HepG2 (cell line): Measurements from ENCODE around the gene SEMA3F. TPM values are rescaled to one million over a fixed set of nuclear protein-coding genes. Genes with fewer than 3 reads are reported as not detected.
A peak's percentile ranks its signal among the peaks of the same experiment; 100 is the strongest.

Source experiments
- ATAC-seq: fragments of 200-7000 bp; cut with Tn5 transposase; 3 replicates; pipeline ENCODE4 v1.9.1; 2020; ENCODE audit warnings: mild to moderate bottlenecking, moderate library complexity
- BruUV-seq: library from RNA; stranded (reverse); fragments of 400-500 nt; replicated peaks from 2 replicates; lab custom pipeline; 2021; lab: Mats Ljungman, UMichigan
- CTCF ChIA-PET: fragments of 300-600 bp; formaldehyde crosslinking; extraction: SDS; loops from one replicate; lab custom pipeline; 2021; ENCODE audit warnings: low total read pairs, inconsistent platforms, low intra/inter-chr PET ratio; lab: Yijun Ruan, JAX
- POLR2A ChIA-PET: fragments of 350-600 bp; sonication (Branson Sonifier 250); formaldehyde crosslinking; loops from one replicate; lab custom pipeline; 2020; ENCODE audit warnings: antibody characterized with exemption, inconsistent platforms; lab: Yijun Ruan, JAX
- DNase-seq: peaks from one replicate; pipeline ENCODE4 v3.0.0-alpha.2; 2015; ENCODE audit warnings: low spot score
- FAIRE-seq: peaks from 3 replicates; lab custom pipeline; 2011; peaks lifted over from hg19 to GRCh38; lab: Jason Lieb, UNC
- H2AFZ ChIP-seq: one replicate; pipeline ENCODE4 v1.6.1; 2011; ENCODE audit warnings: low read length, inconsistent platforms
- H3K27ac ChIP-seq: fragments of 300-600 bp; 3 replicates; pipeline ENCODE4 v1.8.0; 2011; ENCODE audit warnings: mixed run types, mild to moderate bottlenecking, mixed read lengths, low read length, inconsistent platforms; ENCODE audit not compliant: insufficient read depth; ENCODE audit errors: extremely low read length
- H3K27me3 ChIP-seq, 2 experiments: fragments of 200-600 bp in 1 of 2; 2 replicates in 1 of 2; 3 replicates in 1 of 2; pipeline versions ENCODE4 v1.6.0 to v1.8.0; 2011; ENCODE audit warnings: low read length in 2 of 2, mild to moderate bottlenecking in 2 of 2, moderate library complexity in 2 of 2, inconsistent platforms in 1 of 2; ENCODE audit not compliant: insufficient read depth in 2 of 2, control insufficient read depth in 1 of 2
- H3K36me3 ChIP-seq, 2 experiments: fragments of 200-600 bp in 1 of 2; replicated peaks in 1 of 2; 2 replicates in 1 of 2; 3 replicates in 1 of 2; pipeline versions ENCODE4 v1.5.1 to v1.8.0; 2011; ENCODE audit warnings: low read length in 2 of 2, inconsistent platforms in 1 of 2; ENCODE audit not compliant: insufficient read depth in 2 of 2, control insufficient read depth in 1 of 2
- H3K4me1 ChIP-seq: 2 replicates; pipeline ENCODE4 v1.5.1; 2012; ENCODE audit warnings: low read length, inconsistent platforms; ENCODE audit not compliant: insufficient read depth
- H3K4me2 ChIP-seq: 2 replicates; pipeline ENCODE4 v1.6.0; 2011; ENCODE audit warnings: low read depth, low read length, inconsistent platforms
- H3K4me3 ChIP-seq, 3 experiments: fragments of 200-600 bp in 1 of 3; sonication (generic), shearing (Covaris generic) in 1 of 3; replicated peaks in 1 of 3; 2 replicates each; pipeline ENCODE4 v1.5.1; 2011 to 2016; ENCODE audit warnings: low read length in 3 of 3, inconsistent platforms in 2 of 3, low read depth in 2 of 3, mild to moderate bottlenecking in 2 of 3, control low read depth in 1 of 3, mixed read lengths in 1 of 3; ENCODE audit not compliant: insufficient read depth in 1 of 3
- H3K79me2 ChIP-seq: one replicate; pipeline ENCODE4 v1.6.1; 2011; ENCODE audit warnings: low read length, inconsistent platforms; ENCODE audit not compliant: insufficient read depth
- H3K9ac ChIP-seq: 2 replicates; pipeline ENCODE4 v1.6.0; 2011; ENCODE audit warnings: mild to moderate bottlenecking, low read depth, low read length, inconsistent platforms; ENCODE audit not compliant: insufficient read depth
- H3K9me3 ChIP-seq: 2 replicates; pipeline ENCODE4 v1.5.1; 2012; ENCODE audit warnings: mild to moderate bottlenecking, low read length
- H4K20me1 ChIP-seq: 2 replicates; pipeline ENCODE4 v1.6.0; 2011; ENCODE audit warnings: inconsistent platforms, mild to moderate bottlenecking, low read length, moderate library complexity; ENCODE audit not compliant: insufficient read depth
- ATRX ChIP-seq: sonication (generic); formaldehyde crosslinking; IDR thresholded peaks from 2 replicates; pipeline ENCODE4 v1.4.0; 2020; ENCODE audit warnings: missing genetic modification reagents, borderline replicate concordance
- KLF16 ChIP-seq, 2 experiments: sonication (generic) in 1 of 2; formaldehyde crosslinking in 1 of 2; IDR thresholded peaks; 2 replicates each; pipeline versions ENCODE4 v1.6.1 to v1.8.0; 2016 to 2023; ENCODE audit warnings: missing genetic modification reagents in 2 of 2, missing compliant biosample characterization in 1 of 2
- MAF1 ChIP-seq: sonication (generic); formaldehyde crosslinking; IDR thresholded peaks from 2 replicates; pipeline ENCODE4 v1.5.0; 2020; ENCODE audit warnings: missing genetic modification reagents, borderline replicate concordance
- NFIB ChIP-seq: sonication (generic); formaldehyde crosslinking; IDR thresholded peaks from 2 replicates; pipeline ENCODE4 v1.9.0; 2021; ENCODE audit warnings: missing genetic modification reagents, mild to moderate bottlenecking, borderline replicate concordance
- PRPF4 ChIP-seq: fragments of 200-400 bp; formaldehyde crosslinking; IDR thresholded peaks from 2 replicates; pipeline ENCODE4 v1.6.1; 2016; ENCODE audit warnings: low read length, low read depth; ENCODE audit not compliant: poor library complexity, severe bottlenecking
- RNF219 ChIP-seq: sonication (generic); formaldehyde crosslinking; IDR thresholded peaks from 2 replicates; pipeline ENCODE4 v1.5.0; 2020; ENCODE audit warnings: mild to moderate bottlenecking, missing genetic modification reagents
- ZFP41 ChIP-seq: sonication (generic); formaldehyde crosslinking; IDR thresholded peaks from 2 replicates; pipeline ENCODE4 v1.4.0; 2020; ENCODE audit warnings: mild to moderate bottlenecking, missing genetic modification reagents, borderline replicate concordance
- ZMYM2 ChIP-seq: sonication (generic); formaldehyde crosslinking; IDR thresholded peaks from 2 replicates; pipeline ENCODE4 v1.8.0; 2022; ENCODE audit warnings: mild to moderate bottlenecking, missing genetic modification reagents
- ZNF225 ChIP-seq: sonication (generic); formaldehyde crosslinking; IDR thresholded peaks from 2 replicates; pipeline ENCODE4 v1.4.0; 2020; ENCODE audit warnings: mild to moderate bottlenecking, missing genetic modification reagents
- ZNF350 ChIP-seq: sonication (generic); formaldehyde crosslinking; IDR thresholded peaks from 2 replicates; pipeline ENCODE4 v1.4.0; 2020; ENCODE audit warnings: mild to moderate bottlenecking, low read depth, missing genetic modification reagents, borderline replicate concordance
- WGBS: methylation state at CpG from one replicate; pipeline ENCODE4 v1.1.6; 2017; ENCODE audit warnings: low lambda C conversion rate; 5-methylcytosine and 5-hydroxymethylcytosine counted together
- in situ Hi-C: cut with HindIII; loops from 2 replicates; pipeline ENCODE4 v1.10.0; 2017; ENCODE audit warnings: low pct_unique_long_range_greater_than_20kb; ENCODE audit not compliant: extremely low pct_ligation_motif_present
- intact Hi-C: fragments of 100-400 bp; cut with micrococcal nuclease; formaldehyde crosslinking; loops from one replicate; pipeline ENCODE4 v1.10.0; 2022; ENCODE audit not compliant: unreplicated experiment
- polyA plus RNA-seq, 8 experiments: library from polyadenylated mRNA; depleted of rRNA in 3 of 8; stranded (reverse) in 7 of 8; unstranded in 1 of 8; fragments of >200 nt; fragmentation: Illumina TruSeq in 4 of 8; extraction: Trizol in 4 of 8; gene quantifications; 2 replicates each; pipeline versions ENCODE4 v1.2.1 to v1.2.3, GENCODE V29; 2011 to 2016; ENCODE audit warnings: low read depth in 4 of 8, missing spikeins in 1 of 8, mixed read lengths in 1 of 8; ENCODE audit not compliant: insufficient read depth in 1 of 8
- total RNA-seq, 5 experiments: library from RNA; depleted of rRNA; stranded (reverse); fragments of >200 nt; fragmentation: Illumina TruSeq; extraction: Trizol; gene quantifications; 2 replicates each; pipeline ENCODE4 v1.2.3, GENCODE V29; 2016; ENCODE audit warnings: low read depth in 1 of 5
- TF ChIP-seq, protein P1 (sequence below): sonication (generic); formaldehyde crosslinking; conservative IDR thresholded peaks from 2 replicates; pipeline ENCODE4 v1.8.0; 2022; ENCODE audit warnings: mild to moderate bottlenecking, moderate library complexity, missing genetic modification reagents
- TF ChIP-seq, protein P2 (sequence below): sonication (generic); formaldehyde crosslinking; IDR thresholded peaks from 2 replicates; pipeline ENCODE4 v1.4.0; 2020; ENCODE audit warnings: mild to moderate bottlenecking, low read depth, missing genetic modification reagents
- TF ChIP-seq, protein P3 (sequence below): IDR thresholded peaks from 2 replicates; pipeline ENCODE4 v1.6.1; 2016; ENCODE audit warnings: low read depth, borderline replicate concordance

The SEMA3F gene
- total and polyA plus RNA-seq, 2 of the 13 experiments (the other 11 are each of a cell fraction or from before 2014, with no cell fraction given) = 7.6 to 17.2 TPM

GRCh38 chr3:50203809-50204803, 49.0 kb downstream of the SEMA3F start (continued):
- TF ChIP-seq, protein P1, sequence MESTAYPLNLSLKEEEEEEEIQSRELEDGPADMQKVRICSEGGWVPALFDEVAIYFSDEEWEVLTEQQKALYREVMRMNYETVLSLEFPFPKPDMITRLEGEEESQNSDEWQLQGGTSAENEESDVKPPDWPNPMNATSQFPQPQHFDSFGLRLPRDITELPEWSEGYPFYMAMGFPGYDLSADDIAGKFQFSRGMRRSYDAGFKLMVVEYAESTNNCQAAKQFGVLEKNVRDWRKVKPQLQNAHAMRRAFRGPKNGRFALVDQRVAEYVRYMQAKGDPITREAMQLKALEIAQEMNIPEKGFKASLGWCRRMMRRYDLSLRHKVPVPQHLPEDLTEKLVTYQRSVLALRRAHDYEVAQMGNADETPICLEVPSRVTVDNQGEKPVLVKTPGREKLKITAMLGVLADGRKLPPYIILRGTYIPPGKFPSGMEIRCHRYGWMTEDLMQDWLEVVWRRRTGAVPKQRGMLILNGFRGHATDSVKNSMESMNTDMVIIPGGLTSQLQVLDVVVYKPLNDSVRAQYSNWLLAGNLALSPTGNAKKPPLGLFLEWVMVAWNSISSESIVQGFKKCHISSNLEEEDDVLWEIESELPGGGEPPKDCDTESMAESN = no peak; the same call in 1 of the 2 replicates
- TF ChIP-seq ZFP41 (CRISPR knock-in tag) (no peak), ZNF350 (CRISPR knock-in tag) (no peak), ZMYM2 (CRISPR knock-in tag) (no peak)
- TF ChIP-seq, all 625 proteins: peak for 27

DNA sequence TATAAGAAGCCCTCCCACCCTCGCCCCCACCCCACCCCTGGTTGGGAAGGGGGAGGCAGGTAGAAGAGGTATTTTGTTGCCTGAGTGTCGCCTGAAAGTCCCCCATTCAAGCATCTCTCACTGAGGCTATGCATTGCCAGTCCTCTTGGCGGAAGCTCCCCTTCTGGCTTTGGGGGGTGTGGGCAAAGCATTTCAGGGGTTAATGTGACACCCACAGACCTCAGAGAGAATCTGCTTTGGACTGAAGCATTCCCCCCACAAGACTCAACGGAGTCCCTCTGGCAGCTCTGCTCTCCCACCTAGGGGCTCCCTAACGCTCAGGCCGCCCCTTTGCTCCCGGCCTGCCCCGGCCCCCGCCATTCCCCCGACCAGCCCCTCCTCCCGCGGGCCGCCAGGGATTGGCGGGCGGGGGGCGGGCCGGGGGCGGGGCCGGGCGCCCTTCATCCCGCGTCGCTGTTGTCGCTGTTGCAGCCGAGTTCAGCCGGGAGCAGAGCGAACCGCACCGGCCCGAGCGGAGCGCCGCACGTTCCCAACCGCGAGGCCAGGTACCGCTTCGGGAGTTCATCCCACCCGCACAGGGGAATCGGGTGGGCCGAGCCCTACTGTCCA, 49.8 kb downstream of the SEMA3F start, which contains the start of gene SLC38A3:
TSS of gene SLC38A3 (plus strand) at position 468 of the 609 bp plus-strand sequence. CDS start 8,929 bp downstream, outside the sequence.
- Histone ChIP-seq H3K79me2 (peaks cover 40% of the 10 kb centered on the region), H3K9ac (peak within 1 kb of the TSS; percentile 92), H2AFZ (no peak within 1 kb of the TSS), H3K36me3 (no peaks in the 10 kb centered on the region; a peak in 1 of 5 replicates), H3K4me3 (peak within 1 kb of the TSS; percentile 79 to 93 (median 85)), H3K4me2 (peak within 1 kb of the TSS; percentile 96), H3K9me3 (no peaks in the 10 kb centered on the region), H3K4me1 (peaks cover 80% of the 10 kb centered on the region), H3K27me3 (no peaks in the 10 kb centered on the region), H4K20me1 (peaks cover 4% of the 10 kb centered on the region; the same call in 1 of the 2 replicates), H3K27ac (peak within 1 kb of the TSS; percentile 99)
- FAIRE-seq = no peak
- WGBS = 0% methylated on average over 5 of the region's 41 CpGs
- intact Hi-C loops (no loop called here), in situ Hi-C loops (no loop called here)
- BruUV-seq = no TSS peak
- DNase-seq = no peak
- ATAC-seq = peak; percentile 28
- POLR2A ChIA-PET = interaction anchor here (1.1 to 15.7 kb wide), 8 partner anchors 10 to 62 kb away, joined by 4 to 844 read pairs (median 22); partner anchors contain the start of gene GNAI2
- CTCF ChIA-PET = interaction anchor here (1.6 kb wide), 1 partner anchor 10 kb away, joined by 5 read pairs; no protein-coding TSS in a partner anchor
- TF ChIP-seq PRPF4 (no peak), RNF219 (CRISPR knock-in tag) (no peak), ATRX (CRISPR knock-in tag) (no peak), KLF16 (CRISPR knock-in tag; IDR thresholded peaks at IDR 0.05) (peak in 1 of 2 experiments; percentile 27; a peak in 1 of 4 replicates), MAF1 (CRISPR knock-in tag) (no peak), NFIB (CRISPR knock-in tag) (no peak), ZNF225 (CRISPR knock-in tag) (no peak)
- TF ChIP-seq, protein P2, sequence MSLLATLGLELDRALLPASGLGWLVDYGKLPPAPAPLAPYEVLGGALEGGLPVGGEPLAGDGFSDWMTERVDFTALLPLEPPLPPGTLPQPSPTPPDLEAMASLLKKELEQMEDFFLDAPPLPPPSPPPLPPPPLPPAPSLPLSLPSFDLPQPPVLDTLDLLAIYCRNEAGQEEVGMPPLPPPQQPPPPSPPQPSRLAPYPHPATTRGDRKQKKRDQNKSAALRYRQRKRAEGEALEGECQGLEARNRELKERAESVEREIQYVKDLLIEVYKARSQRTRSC (CRISPR knock-in tag) = no peak
- TF ChIP-seq, protein P3, sequence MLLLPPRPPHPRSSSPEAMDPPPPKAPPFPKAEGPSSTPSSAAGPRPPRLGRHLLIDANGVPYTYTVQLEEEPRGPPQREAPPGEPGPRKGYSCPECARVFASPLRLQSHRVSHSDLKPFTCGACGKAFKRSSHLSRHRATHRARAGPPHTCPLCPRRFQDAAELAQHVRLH = peak; percentile 12; the same call in 1 of the 2 replicates
